H1 (cell line): Measurements from ENCODE around the gene NSF.
"Not testable (repeated sequence)": the region's sequence is repeated elsewhere in the genome, so short reads cannot be mapped to it uniquely, and the experiment has no call there.

ENCODE experiments used
- BCL11A ChIP-seq, 2 experiments: IDR thresholded peaks; one replicate each; pipeline ENCODE4 v1.6.1; 2011; ENCODE audit warnings: low read depth in 2 of 2, low read length in 2 of 2, mild to moderate bottlenecking in 2 of 2
- EZH2 ChIP-seq: fragments of 200-600 bp; sonication (generic); IDR thresholded peaks from 2 replicates; pipeline ENCODE4 v1.7.1; 2012; ENCODE audit warnings: low read depth, mild to moderate bottlenecking, moderate library complexity, low read length, inconsistent platforms; ENCODE audit not compliant: severe bottlenecking
- GABPA ChIP-seq: IDR thresholded peaks from 2 replicates; pipeline ENCODE4 v1.6.1; 2011; ENCODE audit warnings: mild to moderate bottlenecking, low read length, moderate library complexity, borderline replicate concordance; ENCODE audit not compliant: insufficient read depth
- TF ChIP-seq, protein P1 (sequence below), 3 experiments: IDR thresholded peaks; 1 replicate in 2 of 3; 2 replicates in 1 of 3; pipeline versions ENCODE4 v1.5.1 to v1.6.1; 2011; ENCODE audit warnings: low read length in 3 of 3, mild to moderate bottlenecking in 3 of 3, inconsistent platforms in 2 of 3, low read depth in 1 of 3, moderate library complexity in 1 of 3; ENCODE audit not compliant: insufficient read depth in 1 of 3; ENCODE audit errors: control extremely low read depth in 1 of 3

DNA sequence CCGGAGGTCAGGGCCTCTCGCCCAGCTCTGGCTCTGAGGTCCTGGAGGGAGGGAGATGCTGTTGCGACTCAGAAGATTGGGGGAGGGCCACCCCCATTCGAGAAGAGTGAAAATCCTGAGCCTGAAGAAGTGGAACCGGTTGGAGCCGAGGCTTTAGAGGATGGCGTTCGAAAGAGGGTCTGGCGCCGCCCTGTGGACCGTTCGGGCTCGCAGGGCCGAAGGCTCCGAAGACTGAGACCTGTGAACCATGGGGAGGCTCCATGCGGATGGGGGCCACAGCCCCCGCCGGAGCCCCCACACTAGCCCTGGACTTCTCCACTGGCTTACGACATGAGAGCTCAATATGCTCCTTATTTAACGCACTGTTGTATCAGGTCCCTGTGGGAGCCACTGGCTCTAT, 31.3 kb upstream of the NSF start:
- TF ChIP-seq, protein P1, sequence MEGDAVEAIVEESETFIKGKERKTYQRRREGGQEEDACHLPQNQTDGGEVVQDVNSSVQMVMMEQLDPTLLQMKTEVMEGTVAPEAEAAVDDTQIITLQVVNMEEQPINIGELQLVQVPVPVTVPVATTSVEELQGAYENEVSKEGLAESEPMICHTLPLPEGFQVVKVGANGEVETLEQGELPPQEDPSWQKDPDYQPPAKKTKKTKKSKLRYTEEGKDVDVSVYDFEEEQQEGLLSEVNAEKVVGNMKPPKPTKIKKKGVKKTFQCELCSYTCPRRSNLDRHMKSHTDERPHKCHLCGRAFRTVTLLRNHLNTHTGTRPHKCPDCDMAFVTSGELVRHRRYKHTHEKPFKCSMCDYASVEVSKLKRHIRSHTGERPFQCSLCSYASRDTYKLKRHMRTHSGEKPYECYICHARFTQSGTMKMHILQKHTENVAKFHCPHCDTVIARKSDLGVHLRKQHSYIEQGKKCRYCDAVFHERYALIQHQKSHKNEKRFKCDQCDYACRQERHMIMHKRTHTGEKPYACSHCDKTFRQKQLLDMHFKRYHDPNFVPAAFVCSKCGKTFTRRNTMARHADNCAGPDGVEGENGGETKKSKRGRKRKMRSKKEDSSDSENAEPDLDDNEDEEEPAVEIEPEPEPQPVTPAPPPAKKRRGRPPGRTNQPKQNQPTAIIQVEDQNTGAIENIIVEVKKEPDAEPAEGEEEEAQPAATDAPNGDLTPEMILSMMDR (IDR thresholded peaks at IDR 0.05; ENCODE audit: control extremely low read depth in 1 of 3, insufficient read depth in 1 of 3, low read depth in 1 of 3, low read length in 3 of 3) = not testable (repeated sequence)
- TF ChIP-seq EZH2; BCL11A (IDR thresholded peaks at IDR 0.05; ENCODE audit: low read depth in 2 of 2, low read length in 2 of 2); GABPA: not testable (repeated sequence)
